ENCODE measurements around the gene MAX.
"Not testable (repeated sequence)": the region's sequence is repeated elsewhere in the genome, so short reads cannot be mapped to it uniquely, and the experiment has no call there.

The MAX gene

GRCh38 chr14:65035049-65035448 lies 67.3 kb downstream of the MAX start:
- no peak for DNase-seq (ENCODE audit: low read depth)

GRCh38 chr14:65034021-65034420 lies 68.3 kb downstream of the MAX start:
- DNase-seq (ENCODE audit: low read depth): no peak

- no peak for DNase-seq (ENCODE audit: low read depth)
These were observed 69.1 kb downstream of the MAX start for GRCh38 chr14:65033181-65033580.

DNA sequence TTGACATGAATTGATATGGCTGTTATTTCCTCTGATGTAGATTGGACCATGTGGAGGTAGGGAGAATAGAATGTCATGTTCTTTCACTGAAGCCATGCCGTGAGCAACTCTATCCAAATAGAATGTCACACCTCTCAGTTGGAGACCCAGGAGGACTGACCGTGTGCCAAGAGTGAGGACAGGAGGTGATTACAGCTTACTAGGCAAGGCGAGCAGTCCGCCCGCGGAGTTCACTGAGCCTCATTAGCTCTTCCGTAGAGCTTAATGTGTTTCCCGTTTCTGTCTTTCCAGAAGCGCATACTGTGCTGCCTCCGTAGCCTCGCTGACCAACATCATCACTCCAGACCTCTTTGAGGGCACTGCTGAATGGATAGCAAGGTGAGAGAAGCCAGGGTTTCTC lies 70.0 kb downstream of the MAX start:
- no peak for DNase-seq (ENCODE audit: low read depth)

DNA sequence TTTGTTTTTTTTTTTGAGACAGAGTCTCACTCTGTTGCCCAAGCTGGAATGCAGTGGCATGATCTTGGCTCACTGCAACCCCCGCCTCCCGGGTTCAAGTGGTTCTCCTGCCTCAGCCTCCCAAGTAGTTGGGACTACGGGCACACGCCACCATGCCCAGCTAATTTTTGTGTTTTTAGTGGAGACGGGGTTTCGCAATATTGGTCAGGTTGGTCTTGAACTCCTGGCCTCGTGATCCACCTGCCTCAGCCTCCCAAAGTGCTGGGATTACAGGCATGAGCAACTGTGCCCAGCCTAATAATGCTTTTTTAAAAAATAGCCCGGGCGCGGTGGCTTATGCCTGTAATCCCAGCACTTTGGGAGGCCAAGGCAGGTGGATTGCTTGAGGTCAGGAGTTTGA lies 71.0 kb downstream of the MAX start:
- not testable (repeated sequence) for DNase-seq (ENCODE audit: low read depth)

GRCh38 chr14:65028937-65029336 lies 73.4 kb downstream of the MAX start:
- DNase-seq (ENCODE audit: low read depth): no peak

DNA sequence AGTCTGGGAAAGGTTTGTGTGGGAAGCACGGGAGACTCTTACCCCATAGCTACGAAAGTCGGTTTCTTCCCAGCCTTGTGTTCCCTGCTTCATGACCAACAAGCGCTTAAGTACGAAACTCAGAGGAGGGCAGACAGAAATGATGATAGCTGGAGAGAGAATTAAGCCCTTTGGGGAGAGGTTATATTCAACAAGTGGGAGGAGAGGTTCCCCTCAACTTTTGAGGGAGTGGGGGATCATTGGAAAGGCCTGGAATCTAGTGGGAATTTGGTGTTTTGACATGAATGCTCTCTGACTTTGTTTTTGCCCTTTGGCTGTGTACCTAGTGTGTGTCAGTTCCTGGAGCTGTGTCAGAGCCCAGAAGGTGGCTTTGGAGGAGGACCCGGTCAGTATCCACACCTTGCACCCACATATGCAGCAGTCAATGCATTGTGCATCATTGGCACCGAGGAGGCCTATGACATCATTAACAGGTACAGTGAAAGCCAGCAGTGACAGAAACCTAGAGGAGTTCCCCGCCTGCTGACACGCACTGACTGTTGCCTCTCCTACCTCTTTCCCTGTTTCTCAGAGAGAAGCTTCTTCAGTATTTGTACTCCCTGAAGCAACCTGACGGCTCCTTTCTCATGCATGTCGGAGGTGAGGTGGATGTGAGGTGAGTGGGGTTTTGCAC lies 75.1 kb downstream of the MAX start:
- no peak for DNase-seq (ENCODE audit: low read depth)

- DNase-seq (ENCODE audit: low read depth): no peak
These were observed 75.8 kb downstream of the MAX start for GRCh38 chr14:65026526-65026925.

DNA sequence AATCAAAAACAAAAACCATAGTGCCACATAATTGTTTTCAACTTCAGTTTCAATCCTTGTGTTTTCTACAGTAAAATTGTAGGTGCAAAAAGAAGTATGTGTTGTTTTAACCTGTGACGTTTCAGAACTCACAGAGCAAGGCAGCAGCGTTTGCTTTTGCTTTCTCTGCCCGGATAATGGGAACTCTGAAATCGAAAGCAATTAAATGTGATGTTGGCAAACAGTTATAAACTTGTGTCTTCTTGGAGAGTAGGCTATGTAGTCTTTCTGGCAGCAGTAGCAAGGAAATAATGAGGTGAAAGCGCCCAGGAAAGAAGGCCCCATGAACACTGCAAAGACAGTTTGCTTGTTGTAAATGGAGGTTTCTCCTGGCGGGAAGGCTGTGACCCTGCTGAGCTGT lies 76.5 kb downstream of the MAX start:
- DNase-seq (ENCODE audit: low read depth): no peak
